ENCODE results near the gene MLH1.
"Not testable (repeated sequence)": the region's sequence is repeated elsewhere in the genome, so short reads cannot be mapped to it uniquely, and the experiment has no call there.

Gene MLH1

DNA sequence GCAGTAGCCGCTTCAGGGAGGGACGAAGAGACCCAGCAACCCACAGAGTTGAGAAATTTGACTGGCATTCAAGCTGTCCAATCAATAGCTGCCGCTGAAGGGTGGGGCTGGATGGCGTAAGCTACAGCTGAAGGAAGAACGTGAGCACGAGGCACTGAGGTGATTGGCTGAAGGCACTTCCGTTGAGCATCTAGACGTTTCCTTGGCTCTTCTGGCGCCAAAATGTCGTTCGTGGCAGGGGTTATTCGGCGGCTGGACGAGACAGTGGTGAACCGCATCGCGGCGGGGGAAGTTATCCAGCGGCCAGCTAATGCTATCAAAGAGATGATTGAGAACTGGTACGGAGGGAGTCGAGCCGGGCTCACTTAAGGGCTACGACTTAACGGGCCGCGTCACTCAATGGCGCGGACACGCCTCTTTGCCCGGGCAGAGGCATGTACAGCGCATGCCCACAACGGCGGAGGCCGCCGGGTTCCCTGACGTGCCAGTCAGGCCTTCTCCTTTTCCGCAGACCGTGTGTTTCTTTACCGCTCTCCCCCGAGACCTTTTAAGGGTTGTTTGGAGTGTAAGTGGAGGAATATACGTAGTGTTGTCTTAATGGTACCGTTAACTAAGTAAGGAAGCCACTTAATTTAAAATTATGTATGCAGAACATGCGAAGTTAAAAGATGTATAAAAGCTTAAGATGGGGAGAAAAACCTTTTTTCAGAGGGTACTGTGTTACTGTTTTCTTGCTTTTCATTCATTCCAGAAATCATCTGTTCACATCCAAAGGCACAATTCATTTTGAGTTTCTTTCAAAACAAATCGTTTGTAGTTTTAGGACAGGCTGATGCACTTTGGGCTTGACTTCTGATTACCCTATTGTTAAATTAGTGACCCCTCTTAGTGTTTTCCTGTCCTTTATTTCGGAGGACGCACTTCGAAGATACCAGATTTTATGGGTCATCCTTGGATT, at the start of gene MLH1:
TSS of gene MLH1 (plus strand) at position 193 of the 958 bp plus-strand sequence. CDS start at position 223, 30 bp downstream.
- H3K27ac ChIP-seq = peak within 1 kb of the TSS; percentile 89 to 99 (median 97)
- H3K4me3 ChIP-seq = peak within 1 kb of the TSS; percentile 56 to 90 (median 68)

DNA sequence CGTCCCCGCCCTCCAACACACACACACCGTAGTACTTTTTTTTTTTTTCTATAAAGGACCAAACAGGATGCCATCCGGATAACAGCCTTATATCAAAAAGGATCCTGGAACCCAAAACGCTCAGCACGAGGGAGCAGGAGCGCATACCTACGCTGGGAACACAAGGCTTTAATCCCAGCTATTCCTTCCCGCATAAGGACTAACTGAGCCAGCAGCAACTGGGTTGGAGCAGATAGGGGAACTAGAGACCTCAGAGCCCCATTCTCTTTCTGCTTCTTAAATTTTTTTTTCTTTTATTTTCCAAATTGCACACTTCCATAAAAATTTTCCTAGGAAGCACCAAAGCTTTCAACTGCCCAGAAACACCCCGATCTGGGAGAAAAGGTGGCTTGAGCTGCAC, 49.7 kb upstream of the MLH1 start:
- peak overlapping the region in 15 of 21 experiments; percentile 4 to 92 (median 83) for H3K27ac ChIP-seq
- peak overlapping the region; percentile 45 to 92 (median 63) for H3K4me3 ChIP-seq

DNA sequence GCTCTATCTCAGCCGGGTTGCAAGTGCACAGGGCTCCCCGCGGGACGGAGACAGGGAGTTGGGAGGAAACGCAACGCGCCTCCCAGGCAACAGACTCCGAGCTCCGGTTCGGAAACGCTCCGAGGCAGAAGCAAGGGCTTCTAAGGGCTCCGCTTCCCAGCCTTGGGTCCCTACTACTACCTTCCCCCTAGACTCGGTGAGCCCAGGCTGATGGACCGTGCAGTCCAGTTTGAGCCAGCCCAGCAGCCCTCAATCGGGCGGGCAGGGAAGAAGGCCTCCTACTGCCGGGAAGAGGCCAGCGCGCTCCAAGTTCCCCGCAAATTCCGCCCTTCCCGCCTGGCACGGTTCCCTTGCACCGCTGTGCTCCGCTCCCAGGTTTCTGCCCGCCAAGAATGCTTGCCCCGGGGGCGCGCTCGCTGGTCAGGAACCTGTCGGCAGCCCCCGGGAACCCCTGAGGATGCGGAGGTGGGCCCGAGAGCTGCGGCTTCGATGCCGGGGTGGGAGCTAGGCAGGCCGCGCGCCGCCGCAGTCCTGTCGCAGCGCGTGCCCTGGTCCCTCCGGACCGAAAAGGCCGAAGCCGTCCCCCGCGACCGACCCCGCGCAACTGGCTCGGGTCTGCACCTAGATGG, 49.2 kb upstream of the MLH1 start:
- Histone ChIP-seq H3K4me3 (peak overlapping the region; percentile 45 to 92 (median 63)), H3K27ac (peak overlapping the region; percentile 4 to 92 (median 81))

DNA sequence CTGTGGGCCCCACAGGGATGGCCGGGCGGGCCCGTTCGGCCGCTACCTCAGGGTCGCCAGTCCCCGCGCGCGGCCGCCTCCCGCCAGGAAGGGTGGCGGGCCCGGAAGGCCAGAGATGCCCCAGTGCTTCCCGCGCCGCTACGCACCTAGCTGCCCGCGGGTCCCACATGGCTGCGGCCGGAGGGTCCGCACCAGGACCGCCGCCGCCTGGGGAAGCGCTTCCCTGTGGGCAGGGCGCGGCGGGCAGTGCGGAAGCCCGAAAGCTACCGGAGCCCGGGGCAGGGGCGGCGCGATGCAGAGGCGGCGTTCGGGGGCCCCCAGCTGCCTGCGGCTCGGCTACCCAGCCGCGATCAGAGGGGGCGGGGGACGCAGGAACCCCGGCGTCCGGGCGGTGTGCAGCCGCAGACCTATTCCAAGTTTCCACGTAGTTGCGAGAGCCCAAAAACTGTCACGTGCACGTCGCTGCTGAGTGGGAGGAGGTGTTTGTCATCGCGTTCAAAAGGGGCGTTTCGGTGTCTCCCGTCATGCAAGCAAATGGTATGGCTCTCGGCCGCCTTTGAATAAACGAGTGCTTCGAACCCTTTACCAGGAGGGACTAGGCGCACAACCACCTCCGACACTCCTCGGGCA, 48.6 kb upstream of the MLH1 start, which contains the start of gene TRANK1:
TSS of gene TRANK1 (minus strand) at position 414 of the 630 bp plus-strand sequence. CDS start at position 169, 245 bp downstream.
- H3K4me3 ChIP-seq = peak within 1 kb of the TSS; percentile 45 to 92 (median 63)
- H3K27ac ChIP-seq = peak within 1 kb of the TSS; percentile 4 to 92 (median 81)

DNA sequence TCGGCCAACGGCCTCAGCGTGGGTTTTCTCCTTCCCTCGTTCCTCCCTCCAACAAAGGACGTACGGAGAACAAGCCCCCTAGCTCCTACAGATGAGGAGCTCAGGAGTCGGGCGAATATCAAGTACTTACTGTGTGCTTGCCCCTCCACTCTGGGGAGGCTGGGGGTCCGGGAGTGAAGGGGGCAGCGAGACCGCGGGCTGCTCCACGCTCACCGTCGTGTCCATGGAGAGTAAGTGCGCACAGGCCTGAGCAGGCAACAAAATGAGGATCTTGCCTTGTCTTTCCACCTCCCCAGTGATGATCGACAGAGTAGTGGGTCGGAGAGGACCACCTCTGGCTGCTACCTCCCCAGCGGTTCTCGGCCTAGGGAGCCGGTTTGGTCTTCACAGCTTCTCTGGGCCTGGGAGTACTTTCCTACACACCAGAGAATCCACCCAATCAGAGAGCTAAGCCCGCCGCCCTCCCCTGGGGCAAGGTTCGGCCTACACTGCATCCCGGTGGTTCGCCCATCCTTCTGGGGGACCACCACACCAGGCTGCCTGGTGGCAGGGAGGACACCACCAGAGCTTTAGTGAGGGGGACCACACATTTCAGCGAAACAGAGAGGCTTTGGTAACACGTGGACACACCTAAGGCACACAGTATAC, 47.9 kb upstream of the MLH1 start:
- Histone ChIP-seq H3K27ac (peak overlapping the region in 11 of 21 experiments; percentile 71 to 92 (median 83)), H3K4me3 (peak overlapping the region; percentile 45 to 92 (median 63))

DNA sequence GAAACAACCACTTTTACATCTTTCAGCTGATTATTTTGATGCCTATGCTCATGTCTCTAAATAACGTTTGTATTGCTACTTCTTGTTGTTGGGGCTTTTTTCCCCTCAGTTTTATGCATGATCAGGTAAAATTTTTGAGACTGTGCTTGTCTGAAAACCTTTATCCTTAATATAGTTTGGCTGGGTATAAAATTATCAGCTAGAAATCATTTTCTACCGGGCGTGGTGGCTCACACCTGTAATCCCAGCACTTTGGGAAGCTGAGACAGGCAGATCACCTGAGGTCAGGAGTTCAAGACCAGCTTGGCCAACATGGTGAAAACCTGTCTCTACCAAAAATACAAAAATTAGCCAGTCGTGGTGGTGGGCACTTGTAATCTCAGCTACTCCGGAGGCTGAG, 45.5 kb upstream of the MLH1 start:
- not testable (repeated sequence) for H3K27ac ChIP-seq, H3K4me3 ChIP-seq

DNA sequence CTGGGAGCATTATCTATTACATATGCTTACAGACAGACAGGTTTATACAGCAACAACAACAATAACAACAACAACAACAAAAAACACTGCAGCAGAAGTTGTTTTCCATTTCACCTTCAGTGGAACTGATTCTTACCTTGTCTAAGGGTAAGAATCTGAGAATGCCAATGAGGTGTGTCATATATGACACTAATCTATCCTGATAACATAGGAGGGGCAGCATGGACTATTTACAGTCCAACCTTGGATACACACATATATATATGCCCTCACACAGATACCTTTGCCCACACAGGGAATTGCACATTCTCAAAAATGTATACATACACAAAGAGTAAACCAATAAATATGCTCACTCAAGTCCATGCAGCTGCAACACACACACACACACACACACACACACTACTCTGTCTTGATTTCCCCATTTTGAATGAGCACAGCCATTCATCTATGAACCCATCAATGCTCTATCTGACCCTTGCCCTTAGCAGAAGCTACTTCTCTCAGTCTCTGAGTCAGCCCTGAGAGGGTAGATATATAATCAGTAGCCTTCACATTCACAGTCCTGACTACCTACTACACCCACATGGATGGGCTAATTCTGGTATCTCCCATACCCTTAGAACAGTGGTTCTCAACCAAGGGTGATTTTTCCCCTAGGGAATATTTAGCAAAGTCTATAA, 38.7 kb upstream of the MLH1 start:
- Histone ChIP-seq H3K27ac (no peak overlapping the region), H3K4me3 (no peak overlapping the region)

DNA sequence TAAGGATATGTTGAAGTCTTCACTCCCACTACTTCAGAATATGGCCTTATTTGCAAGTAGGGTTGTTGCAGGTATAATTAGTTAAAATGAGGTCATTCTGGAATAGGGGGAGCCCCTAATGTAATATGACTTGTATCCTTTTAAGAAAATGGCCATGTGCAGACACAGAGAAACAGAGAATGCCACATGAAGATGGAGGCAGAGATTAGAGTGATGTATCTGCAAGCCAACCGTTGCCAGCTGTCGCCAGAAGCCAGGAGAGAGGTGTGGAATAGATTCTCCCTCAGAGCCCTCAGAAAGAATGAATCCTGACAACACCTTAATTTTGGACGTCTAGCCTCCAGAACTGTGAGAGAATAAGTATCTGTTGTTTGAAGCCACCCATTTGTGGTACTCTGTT, 37.2 kb upstream of the MLH1 start:
- no peak overlapping the region for H3K4me3 ChIP-seq
- no peak overlapping the region for H3K27ac ChIP-seq

DNA sequence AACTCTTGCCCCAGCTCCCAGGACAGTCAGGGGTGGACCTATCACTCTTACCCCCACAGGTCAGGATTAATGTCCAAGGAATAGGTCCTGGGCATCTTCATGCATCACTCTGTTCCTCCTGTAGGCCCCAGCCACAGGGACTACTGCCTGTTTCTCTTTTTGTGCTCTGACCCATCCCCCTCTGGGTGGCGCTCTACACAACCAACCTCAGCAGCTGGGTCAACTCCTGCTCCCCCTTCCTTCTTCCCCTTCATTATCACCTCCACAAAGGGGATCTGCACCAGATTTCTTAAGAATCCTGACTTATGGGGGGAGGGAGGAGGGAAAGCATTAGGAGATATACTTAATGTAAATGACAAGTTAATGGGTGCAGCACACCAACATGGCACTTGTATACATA, 36.3 kb upstream of the MLH1 start:
- peak overlapping the region in 1 of 21 experiments; percentile 24 for H3K27ac ChIP-seq
- no peak overlapping the region for H3K4me3 ChIP-seq

DNA sequence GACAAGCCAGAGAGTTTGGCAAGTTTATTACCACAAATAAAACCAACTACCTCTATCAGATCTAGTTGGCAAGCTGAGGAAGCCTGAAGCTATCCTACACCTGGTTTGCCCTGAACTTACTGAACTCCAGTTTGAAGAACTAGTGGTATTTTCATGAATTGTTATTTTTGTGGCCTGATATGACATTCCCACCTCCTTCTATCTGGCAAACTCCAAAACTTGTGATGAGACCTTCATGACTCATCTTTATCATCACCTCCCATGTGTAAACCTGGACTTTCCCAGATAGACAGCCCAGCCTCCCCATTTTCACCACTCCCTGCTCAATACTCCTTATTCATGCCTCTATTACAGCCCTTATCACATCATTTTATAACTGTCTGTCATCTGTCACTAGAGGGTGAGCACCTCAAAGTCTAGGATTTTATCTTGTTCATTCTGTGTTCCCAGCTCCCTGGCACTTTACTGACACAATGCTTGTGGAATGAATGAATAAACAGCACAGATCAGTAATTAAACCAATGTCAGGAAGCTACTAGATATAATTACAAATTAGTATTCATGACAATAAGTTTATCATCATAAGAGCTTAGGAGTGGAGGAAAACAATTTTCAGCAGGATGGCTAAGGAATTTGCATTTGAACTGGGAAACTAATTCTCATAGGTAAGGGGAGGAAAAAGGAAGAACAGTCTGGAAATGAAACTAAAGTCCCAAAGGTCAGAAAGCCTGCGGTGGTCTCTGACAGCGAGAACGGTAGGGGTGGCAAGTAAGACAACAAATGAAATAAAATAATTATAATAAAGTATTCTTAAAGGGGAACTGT, 35.2 kb upstream of the MLH1 start:
- peak overlapping the region in 4 of 21 experiments; percentile 6 to 37 (median 21) for H3K27ac ChIP-seq
- peak overlapping the region in 1 of 7 experiments; percentile 13 for H3K4me3 ChIP-seq

DNA sequence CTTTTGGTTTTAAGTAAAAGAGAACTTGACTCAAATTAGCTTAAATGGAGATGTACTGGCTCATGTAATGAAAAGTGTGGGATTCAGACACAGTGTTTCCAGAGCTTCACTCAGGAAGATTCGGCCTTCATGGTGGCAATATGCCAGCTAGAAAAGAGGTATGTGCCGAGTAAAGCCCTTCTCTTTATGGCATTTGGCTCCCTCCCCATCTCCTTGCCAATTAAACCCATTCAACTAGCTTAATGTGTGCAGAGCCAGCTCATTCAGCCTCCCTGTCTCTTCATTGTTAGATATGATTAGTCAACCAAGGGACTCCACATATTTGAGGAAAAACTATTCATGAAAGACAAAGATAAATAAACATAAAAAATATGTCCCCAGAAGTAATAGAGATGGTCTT, 33.5 kb upstream of the MLH1 start:
- Histone ChIP-seq H3K27ac (no peak overlapping the region), H3K4me3 (no peak overlapping the region)

DNA sequence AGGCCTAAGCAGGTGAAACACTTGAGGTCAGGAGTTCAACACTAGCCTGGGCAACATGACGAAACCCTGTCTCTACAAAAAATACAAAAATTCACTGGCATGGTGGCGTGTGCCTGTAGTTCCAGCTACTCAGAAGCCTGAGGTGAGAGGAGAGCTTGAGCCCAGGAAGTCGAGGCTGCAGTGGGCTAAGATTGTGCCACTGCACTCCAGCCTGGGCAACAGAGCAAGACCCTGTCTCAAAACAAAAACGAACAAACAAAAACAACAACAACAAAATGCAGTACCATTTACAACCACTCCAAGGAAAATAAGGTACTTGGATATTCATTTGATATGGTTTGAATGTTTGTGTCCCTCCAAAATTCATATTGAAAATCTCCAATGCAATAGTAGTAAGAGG, 32.8 kb upstream of the MLH1 start:
- no peak overlapping the region for H3K27ac ChIP-seq

DNA sequence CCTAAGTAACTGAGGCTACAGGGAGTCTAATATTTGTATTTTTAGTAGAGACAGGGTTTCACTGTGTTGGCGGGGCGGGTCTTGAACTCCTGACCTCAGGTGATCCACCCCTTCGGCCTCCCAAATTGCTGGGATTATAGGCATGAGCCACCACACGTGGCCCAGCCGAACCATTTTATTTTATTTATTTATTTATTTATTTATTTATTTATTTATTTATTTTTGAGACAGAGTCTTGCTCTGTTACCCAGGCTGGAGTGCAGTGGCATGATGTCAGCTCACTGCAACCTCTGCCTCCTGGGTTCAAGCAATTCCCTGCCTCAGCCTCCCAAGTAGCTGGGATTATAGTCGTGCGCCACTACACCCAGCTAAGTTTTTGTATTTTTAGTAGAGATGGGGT, 30.3 kb upstream of the MLH1 start:
- not testable (repeated sequence) for H3K27ac ChIP-seq

More for the DNA sequence above, 32.8 kb upstream of the MLH1 start:
- no peak overlapping the region for H3K4me3 ChIP-seq

DNA sequence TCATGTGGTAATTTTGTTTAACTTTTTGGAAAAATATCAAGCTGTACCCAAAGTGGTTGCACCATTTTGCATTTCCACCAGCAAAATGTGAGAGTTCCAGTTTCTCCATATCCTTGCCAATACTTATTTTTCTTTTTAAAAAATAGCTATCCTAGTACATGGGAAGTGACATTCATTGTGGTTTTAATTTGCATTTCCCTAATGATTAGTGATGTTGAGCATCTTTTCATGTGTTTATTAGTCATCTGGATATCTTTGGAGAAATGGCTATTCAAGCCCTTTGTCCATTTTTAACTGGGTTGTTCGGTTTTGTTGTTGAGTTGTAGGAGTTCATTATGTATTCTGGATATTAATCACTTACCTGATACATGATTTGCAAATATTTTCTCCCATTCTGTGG, 29.0 kb upstream of the MLH1 start:
- Histone ChIP-seq H3K4me3 (no peak overlapping the region), H3K27ac (no peak overlapping the region)

More for the DNA sequence above, 30.3 kb upstream of the MLH1 start:
- not testable (repeated sequence) for H3K4me3 ChIP-seq

DNA sequence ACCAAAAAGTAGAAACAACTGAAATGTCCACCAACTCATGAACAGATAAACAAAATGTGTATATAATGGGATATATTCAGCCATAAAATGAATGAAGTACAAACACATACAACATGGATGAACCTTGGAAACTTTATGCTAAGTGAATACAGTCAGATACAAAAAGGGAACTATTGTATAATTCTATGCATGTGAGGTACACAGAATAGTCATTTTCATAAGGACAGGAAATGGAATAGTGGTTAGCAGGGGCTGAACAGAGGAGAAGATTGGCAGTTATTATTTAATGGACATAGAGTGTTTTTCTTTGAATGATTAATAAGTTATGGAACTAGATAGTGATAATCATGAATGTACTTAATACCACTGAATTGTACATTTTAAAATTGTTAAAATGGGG, 28.5 kb upstream of the MLH1 start:
- no peak overlapping the region for H3K27ac ChIP-seq
- no peak overlapping the region for H3K4me3 ChIP-seq

DNA sequence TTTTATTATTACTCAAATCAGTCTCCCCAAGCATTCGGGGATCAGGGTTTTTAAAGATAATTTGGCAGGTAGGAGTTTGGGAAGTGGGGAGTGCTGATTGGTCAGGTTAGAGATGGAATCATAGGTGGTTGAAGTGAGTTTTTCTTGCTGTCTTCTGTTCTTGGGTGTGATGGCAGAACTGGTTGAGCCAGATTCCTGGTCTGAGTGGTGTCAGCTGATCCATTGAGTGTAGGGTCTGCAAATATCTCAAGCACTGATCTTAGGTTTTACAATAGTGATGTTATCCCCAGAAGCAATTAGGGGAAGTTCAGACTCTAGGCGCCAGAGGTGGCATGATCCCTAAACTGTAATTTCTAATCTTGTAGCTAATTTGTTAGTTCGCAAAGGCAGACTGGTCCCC, 27.9 kb upstream of the MLH1 start:
- Histone ChIP-seq H3K27ac (no peak overlapping the region), H3K4me3 (no peak overlapping the region)

DNA sequence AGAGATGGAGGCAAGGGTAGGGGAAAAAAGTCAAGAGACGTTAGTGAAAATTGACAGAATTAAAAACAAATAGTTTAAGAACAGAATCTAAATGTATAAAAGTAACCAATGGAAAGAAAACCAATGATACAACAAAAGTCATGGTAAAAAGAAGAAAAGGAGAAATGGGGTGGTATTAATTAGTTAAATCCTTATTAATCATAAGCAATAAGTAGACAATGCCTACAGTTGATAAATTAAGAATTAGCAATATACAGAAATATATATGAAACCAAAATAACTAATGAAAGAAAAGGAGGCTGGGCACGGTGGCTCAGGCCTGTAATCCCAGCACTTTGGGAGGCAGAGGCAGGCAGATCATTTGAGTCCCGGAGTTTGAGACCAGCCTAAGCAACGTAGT, 24.2 kb upstream of the MLH1 start:
- Histone ChIP-seq H3K4me3 (no peak overlapping the region), H3K27ac (peak overlapping the region in 2 of 21 experiments; percentile 19 to 52)
